Common myeloid progenitor, CD34-positive (primary cell): Measurements from ENCODE around the gene RPS27.

Experiments used
- CTCF ChIA-PET: fragments of 350-600 bp; sonication (Branson Sonifier 250); formaldehyde crosslinking; loops from one replicate; lab custom pipeline; 2021; ENCODE audit warnings: antibody characterized with exemption; lab: Charles Lee
- POLR2A ChIA-PET: fragments of 350-600 bp; sonication (Branson Sonifier 250); formaldehyde crosslinking; loops from one replicate; lab custom pipeline; 2021; ENCODE audit warnings: antibody characterized with exemption; lab: Charles Lee
- DNase-seq, 3 donors: peaks; one replicate each; pipeline versions ENCODE4 v3.0.0 to v3.0.0-alpha.2; 2013
- H3K27ac ChIP-seq, 2 experiments: 1 replicate in 1 of 2; 2 replicates in 1 of 2; pipeline ENCODE4 v1.7.0; 2013; ENCODE audit warnings: inconsistent platforms in 2 of 2, low read length in 2 of 2, mild to moderate bottlenecking in 2 of 2, low read depth in 1 of 2, moderate library complexity in 1 of 2; ENCODE audit not compliant: severe bottlenecking in 2 of 2, insufficient read depth in 1 of 2, poor library complexity in 1 of 2
- H3K27me3 ChIP-seq, 5 experiments: replicated peaks in 2 of 5; 1 replicate in 3 of 5; 2 replicates in 2 of 5; pipeline versions ENCODE4 v1.6.1 to v1.7.0; 2013; ENCODE audit warnings: low read length in 4 of 5, mild to moderate bottlenecking in 2 of 5, moderate library complexity in 2 of 5, inconsistent platforms in 1 of 5; ENCODE audit not compliant: insufficient read depth in 5 of 5, control insufficient read depth in 4 of 5
- H3K36me3 ChIP-seq, 4 experiments: 1 replicate in 2 of 4; 2 replicates in 2 of 4; pipeline versions ENCODE4 v1.6.1 to v1.7.0; 2013; ENCODE audit warnings: low read length in 3 of 4, control low read depth in 1 of 4, mild to moderate bottlenecking in 1 of 4; ENCODE audit not compliant: control insufficient read depth in 4 of 4, insufficient read depth in 4 of 4
- H3K4me1 ChIP-seq, 4 experiments: 1 replicate in 3 of 4; 2 replicates in 1 of 4; pipeline versions ENCODE4 v1.6.1 to v1.7.1; 2013; ENCODE audit warnings: low read length in 3 of 4, mild to moderate bottlenecking in 3 of 4, control low read depth in 1 of 4, inconsistent platforms in 1 of 4, moderate library complexity in 1 of 4; ENCODE audit not compliant: control insufficient read depth in 4 of 4, insufficient read depth in 4 of 4; ENCODE audit errors: control extremely low read depth in 1 of 4
- H3K4me3 ChIP-seq, 7 experiments: 1 replicate in 4 of 7; 2 replicates in 3 of 7; pipeline versions ENCODE4 v1.5.1 to v1.7.0; 2013; ENCODE audit warnings: mild to moderate bottlenecking in 7 of 7, low read length in 6 of 7, moderate library complexity in 6 of 7, inconsistent platforms in 2 of 7, low read depth in 2 of 7, control low read depth in 1 of 7; ENCODE audit not compliant: insufficient read depth in 4 of 7, control insufficient read depth in 1 of 7; ENCODE audit errors: extremely low read depth in 1 of 7
- H3K9me3 ChIP-seq, 5 experiments: 1 replicate in 4 of 5; 2 replicates in 1 of 5; pipeline versions ENCODE4 v1.6.1 to v1.7.1; 2013; ENCODE audit warnings: low read length in 4 of 5, mild to moderate bottlenecking in 2 of 5, inconsistent platforms in 1 of 5, low read depth in 1 of 5, moderate library complexity in 1 of 5; ENCODE audit not compliant: control insufficient read depth in 4 of 5, insufficient read depth in 2 of 5; ENCODE audit errors: control extremely low read depth in 1 of 5
- WGBS: methylation state at CpG from one replicate; pipeline ENCODE4 v1.1.5; 2013; ENCODE audit not compliant: insufficient coverage; 5-methylcytosine and 5-hydroxymethylcytosine counted together

Gene RPS27

GRCh38 chr1:153967107-153967999, 23.2 kb upstream of the RPS27 start, which contains the start of gene CREB3L4:
CREB3L4 (plus strand) TSS chr1:153967902; CDS start chr1:153968526, 624 bp downstream.
- DNase-seq = peak; percentile 97 to 99 (median 99)
- POLR2A ChIA-PET = interaction anchor here (0.6 to 3.3 kb wide), 11 partner anchors 9 to 160 kb away, joined by 3 to 25 read pairs (median 7); partner anchors contain the start of genes CRTC2, DENND4B, GATAD2B and JTB
- H3K4me1 ChIP-seq = peaks cover 4 to 61% (median 49%) of the 10 kb centered on the region in 4 experiments
- H3K36me3 ChIP-seq = peaks cover 0 to 9% (median 2%) of the 10 kb centered on the region in 4 experiments
- H3K27ac ChIP-seq = peak within 1 kb of the TSS; percentile 75 to 91
- H3K4me3 ChIP-seq = peak within 1 kb of the TSS; percentile 81 to 97 (median 86)
- CTCF ChIA-PET = interaction anchor here (0.8 to 5.1 kb wide), 10 partner anchors 9 to 187 kb away, joined by 3 to 47 read pairs (median 6); partner anchors contain the start of genes CRTC2, DENND4B, JTB and RAB13
- no peaks in the 10 kb centered on the region for H3K27me3 ChIP-seq
- no peaks in the 10 kb centered on the region for H3K9me3 ChIP-seq
- under 1% methylated on average over 57 of the region's 60 CpGs for WGBS

- peak overlapping the region; percentile 46 to 91 for H3K27ac ChIP-seq
- ChIA-PET POLR2A (interaction anchor here (0.7 to 3.3 kb wide), 8 partner anchors 9 to 82 kb away, joined by 3 to 25 read pairs (median 7); partner anchors contain the start of genes CRTC2, DENND4B, JTB and RPS27), CTCF (interaction anchor here (0.8 to 5.1 kb wide), 9 partner anchors 9 to 188 kb away, joined by 3 to 47 read pairs (median 6); partner anchors contain the start of genes CRTC2, DENND4B, JTB and RAB13)
- DNase-seq = no peak
- peaks cover 0 to 15% (median 6%) of the 10 kb centered on the region in 4 experiments for H3K36me3 ChIP-seq
- WGBS = 0% methylated on average over 2 of the region's 8 CpGs
- peaks cover 4 to 59% (median 46%) of the 10 kb centered on the region in 4 experiments for H3K4me1 ChIP-seq
- no peaks in the 10 kb centered on the region for H3K9me3 ChIP-seq
- no peaks in the 10 kb centered on the region for H3K27me3 ChIP-seq
- peak overlapping the region; percentile 81 to 97 (median 86) for H3K4me3 ChIP-seq
Observed at GRCh38 chr1:153968000-153968363, 22.6 kb upstream of the RPS27 start.

GRCh38 chr1:153968408-153968807, 22.2 kb upstream of the RPS27 start:
- no peaks in the 10 kb centered on the region for H3K9me3 ChIP-seq
- peak overlapping the region; percentile 46 to 91 for H3K27ac ChIP-seq
- no peak for DNase-seq
- no peaks in the 10 kb centered on the region for H3K27me3 ChIP-seq
- peaks cover 4 to 56% (median 44%) of the 10 kb centered on the region in 4 experiments for H3K4me1 ChIP-seq
- H3K4me3 ChIP-seq = peak overlapping the region; percentile 81 to 97 (median 86)
- ChIA-PET CTCF (interaction anchor here (1.0 to 5.1 kb wide), 6 partner anchors 9 to 188 kb away, joined by 3 to 47 read pairs (median 24); partner anchors contain the start of genes DENND4B, JTB and RAB13), POLR2A (interaction anchor here (3.3 kb wide), 1 partner anchor 9 kb away, joined by 25 read pairs; the partner anchor contains the start of gene JTB)
- H3K36me3 ChIP-seq = peaks cover 0 to 19% (median 9%) of the 10 kb centered on the region in 4 experiments
- WGBS = 0% methylated on average over 9 of the region's 13 CpGs

- WGBS = 80% methylated on average over 2 of the region's 2 CpGs
- Histone ChIP-seq H3K4me3 (peak overlapping the region in 6 of 7 experiments; percentile 85 to 97 (median 86)), H3K9me3 (no peaks in the 10 kb centered on the region), H3K27me3 (no peaks in the 10 kb centered on the region), H3K4me1 (peaks cover 4 to 52% (median 40%) of the 10 kb centered on the region in 4 experiments), H3K36me3 (peaks cover 4 to 25% (median 14%) of the 10 kb centered on the region in 4 experiments), H3K27ac (peak overlapping the region in 1 of 2 experiments; percentile 46)
- ChIA-PET POLR2A (interaction anchor here (0.9 to 3.3 kb wide), 2 partner anchors 8 to 12 kb away, joined by 3 to 25 read pairs; partner anchors contain the start of gene JTB), CTCF (interaction anchor here (1.0 to 5.1 kb wide), 5 partner anchors 8 to 54 kb away, joined by 3 to 47 read pairs (median 29); partner anchors contain the start of genes DENND4B, JTB and RAB13)
- DNase-seq = no peak
Observed at GRCh38 chr1:153968972-153969371, 21.6 kb upstream of the RPS27 start.

GRCh38 chr1:153970346-153970745, 20.2 kb upstream of the RPS27 start:
- Histone ChIP-seq H3K4me3 (no peak overlapping the region), H3K9me3 (no peaks in the 10 kb centered on the region), H3K4me1 (peaks cover 4 to 45% (median 33%) of the 10 kb centered on the region in 4 experiments), H3K36me3 (peaks cover 11 to 33% (median 22%) of the 10 kb centered on the region in 4 experiments), H3K27ac (no peak overlapping the region), H3K27me3 (no peaks in the 10 kb centered on the region)
- DNase-seq = no peak
- POLR2A ChIA-PET = no interaction called here
- CTCF ChIA-PET = interaction anchor here (9.1 kb wide), 1 partner anchor 16 kb away, joined by 65 read pairs; the partner anchor contains the start of gene RAB13
- 95% methylated on average over 2 of the region's 2 CpGs for whole genome bisulfite sequencing

- WGBS = 86% methylated on average over 1 of the region's 3 CpGs
Observed at GRCh38 chr1:153973071-153973470, 17.5 kb upstream of the RPS27 start.

More at GRCh38 chr1:153973071-153973470, 17.5 kb upstream of the RPS27 start:
- Histone ChIP-seq H3K9me3 (no peaks in the 10 kb centered on the region), H3K27ac (no peak overlapping the region), H3K36me3 (peaks cover 11 to 40% (median 24%) of the 10 kb centered on the region in 4 experiments), H3K4me3 (no peak overlapping the region), H3K27me3 (no peaks in the 10 kb centered on the region), H3K4me1 (peaks cover 1 to 50% (median 39%) of the 10 kb centered on the region in 4 experiments)
- POLR2A ChIA-PET = interaction anchor here (0.9 to 1.0 kb wide), 2 partner anchors 15 to 50 kb away, joined by 3 read pairs; partner anchors contain the start of genes CRTC2 and GATAD2B
- no peak for DNase-seq
- CTCF ChIA-PET = interaction anchor here (0.9 to 9.1 kb wide), 5 partner anchors 13 to 146 kb away, joined by 3 to 65 read pairs (median 3); partner anchors contain the start of genes DENND4B and RAB13
